GM21825 (cell line): ENCODE data around the gene ZNF827.

Experiments used
- ATAC-seq: cut with Tn5 transposase; IDR thresholded peaks from one replicate; pipeline ENCODE4 v1.9.1; 2021; ENCODE audit warnings: mild to moderate bottlenecking, moderate library complexity; ENCODE audit not compliant: unreplicated experiment

Gene ZNF827

DNA sequence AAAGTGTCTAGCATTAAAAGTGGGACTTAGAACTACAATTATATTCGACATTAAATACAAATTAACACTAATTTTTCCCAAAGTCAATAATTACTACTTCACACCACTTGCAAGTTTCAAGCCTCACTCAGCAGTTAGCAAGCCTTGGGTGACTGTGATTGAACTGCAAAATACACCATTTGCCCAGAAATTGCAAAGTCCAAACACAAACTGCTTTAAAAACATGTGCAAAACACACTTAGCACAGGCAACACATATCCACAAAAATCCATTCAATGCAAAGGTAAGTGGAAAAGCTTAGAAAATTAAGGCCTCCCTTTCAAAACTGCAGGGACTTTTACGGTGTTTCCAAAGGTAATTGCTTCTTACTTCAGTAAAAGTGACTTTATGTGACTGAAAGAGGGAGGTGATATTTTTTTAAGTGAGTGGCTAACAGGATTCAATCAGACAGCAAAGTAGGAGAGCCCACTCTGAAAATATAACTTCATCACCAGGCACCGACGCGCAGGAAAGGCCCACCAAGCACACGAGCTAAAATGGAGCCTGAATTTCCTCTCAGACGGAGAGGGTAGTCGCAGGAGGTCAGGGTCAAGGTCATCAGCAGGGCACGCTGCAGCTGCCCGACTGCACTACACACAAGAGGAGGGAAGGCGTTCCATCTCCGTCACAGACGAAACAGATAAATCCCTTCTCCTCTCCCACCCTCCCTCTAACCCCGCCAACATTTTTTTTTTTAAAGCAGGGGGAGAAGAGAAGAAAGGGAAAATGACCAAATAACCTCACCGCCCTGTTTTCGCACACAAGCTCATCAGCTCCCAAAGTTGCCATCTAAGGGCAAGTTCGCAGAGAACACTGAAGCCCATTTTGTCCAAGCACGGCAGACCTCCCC lies 3.1 kb downstream of the ZNF827 start:
- peak; percentile 31 for ATAC-seq

GRCh38 chr4:145934434-145935047 lies 4.1 kb downstream of the ZNF827 start:
- ATAC-seq, result no peak

- ATAC-seq, result no peak
Observed at GRCh38 chr4:145933134-145933533, 5.5 kb downstream of the ZNF827 start.

GRCh38 chr4:145931403-145931802 lies 7.2 kb downstream of the ZNF827 start:
- ATAC-seq, result no peak

DNA sequence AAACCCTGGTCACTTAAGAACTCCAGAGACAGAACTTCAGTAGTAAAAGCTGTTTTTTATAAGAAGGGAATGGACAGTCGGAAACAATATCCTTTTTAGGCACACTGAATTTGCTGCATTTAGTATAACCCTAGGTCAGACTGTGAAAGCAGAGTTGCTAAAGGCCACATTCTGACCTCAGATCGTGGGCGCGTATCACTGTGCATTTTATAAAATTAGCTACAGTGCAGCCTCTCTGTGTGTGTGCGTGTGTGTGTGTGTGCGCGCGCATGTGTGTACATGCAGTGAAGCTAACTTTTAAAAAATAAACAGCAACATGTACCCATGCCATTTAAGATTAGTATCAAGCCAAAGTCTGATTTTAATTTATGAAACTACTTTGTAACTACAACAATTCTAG lies 8.0 kb downstream of the ZNF827 start:
- no peak for ATAC-seq

- no peak for ATAC-seq
Observed at GRCh38 chr4:145929415-145930178, 9.0 kb downstream of the ZNF827 start.

- ATAC-seq, result no peak
Observed at GRCh38 chr4:145928748-145929147, 9.9 kb downstream of the ZNF827 start.

DNA sequence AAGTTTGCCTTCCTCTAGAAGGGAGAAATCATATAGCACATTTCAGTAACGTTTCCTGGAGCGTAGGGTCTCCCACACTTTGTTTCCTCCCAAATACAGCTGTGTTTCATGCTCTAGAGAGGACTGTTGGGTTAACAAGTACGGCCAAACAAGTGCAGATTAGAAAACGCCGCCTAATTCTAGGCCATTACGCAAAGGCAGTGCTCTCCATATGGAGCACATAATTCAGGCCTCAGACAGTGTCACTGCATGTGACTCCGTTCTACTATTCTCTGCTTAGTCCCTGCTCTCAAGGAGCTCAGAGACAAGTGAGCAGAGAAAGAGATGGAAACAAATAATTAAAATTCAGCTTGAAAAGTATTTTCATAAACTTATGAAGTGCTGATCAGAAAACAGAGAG lies 11.6 kb downstream of the ZNF827 start:
- ATAC-seq, result no peak

DNA sequence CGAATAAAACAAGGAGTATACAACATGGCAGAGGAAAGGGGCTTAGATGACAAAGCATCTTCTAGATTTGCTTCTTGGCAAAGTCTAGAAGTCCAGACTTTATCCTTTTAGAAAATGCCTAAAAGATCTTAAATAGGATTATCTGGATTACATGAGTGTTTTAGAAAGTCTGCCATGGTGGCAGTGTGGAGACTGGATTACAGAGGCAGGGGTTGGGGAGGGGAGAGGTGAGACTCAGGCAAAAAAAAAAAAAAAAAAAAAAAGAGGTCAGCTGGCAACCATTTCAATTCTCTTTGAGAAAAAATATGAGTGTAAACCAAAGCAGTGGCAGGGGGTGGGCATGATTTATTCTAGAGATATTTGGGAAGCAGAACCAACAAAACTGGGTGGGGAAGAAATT lies 17.4 kb downstream of the ZNF827 start:
- no peak for ATAC-seq

DNA sequence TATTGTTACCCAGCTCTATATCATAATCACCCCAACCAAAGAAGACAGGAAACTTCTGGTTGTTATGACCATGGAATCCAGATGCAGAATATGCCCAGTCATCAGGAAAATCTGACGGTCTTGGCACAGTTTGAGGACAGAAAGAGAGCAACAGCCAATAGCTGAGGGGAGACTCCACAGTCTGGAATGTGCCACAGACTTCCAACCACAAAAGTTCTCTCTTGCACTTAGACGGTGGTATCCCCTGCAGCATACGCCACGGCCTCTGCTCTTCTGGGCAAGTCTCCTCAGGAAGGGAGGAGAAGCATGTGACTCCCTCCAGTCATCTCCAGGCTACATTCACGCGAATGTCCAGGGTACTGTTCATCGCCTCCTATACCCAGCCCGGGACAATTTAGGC lies 18.4 kb downstream of the ZNF827 start:
- no peak for ATAC-seq

- no peak for ATAC-seq
Observed at GRCh38 chr4:145912376-145912775, 26.2 kb downstream of the ZNF827 start.

DNA sequence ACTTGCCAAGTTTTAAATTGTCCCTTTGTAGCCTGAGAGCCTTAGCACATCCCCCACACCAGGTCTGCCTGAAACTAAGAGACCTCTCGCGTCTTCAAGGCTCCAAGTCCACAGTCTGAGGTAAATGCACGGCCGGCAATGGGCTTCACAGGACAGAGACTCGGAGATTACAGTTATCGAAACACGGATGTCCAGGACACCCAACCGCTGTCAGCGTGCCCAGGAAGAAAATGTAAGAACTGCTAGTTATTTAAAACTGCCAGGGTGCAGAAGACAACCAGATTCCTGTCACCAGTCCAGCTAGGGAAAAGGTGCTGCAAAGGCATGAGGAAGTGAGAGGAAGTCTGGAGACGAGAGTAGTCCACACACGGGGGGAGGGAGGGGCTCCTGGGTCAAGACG lies 28.9 kb downstream of the ZNF827 start:
- no peak for ATAC-seq

DNA sequence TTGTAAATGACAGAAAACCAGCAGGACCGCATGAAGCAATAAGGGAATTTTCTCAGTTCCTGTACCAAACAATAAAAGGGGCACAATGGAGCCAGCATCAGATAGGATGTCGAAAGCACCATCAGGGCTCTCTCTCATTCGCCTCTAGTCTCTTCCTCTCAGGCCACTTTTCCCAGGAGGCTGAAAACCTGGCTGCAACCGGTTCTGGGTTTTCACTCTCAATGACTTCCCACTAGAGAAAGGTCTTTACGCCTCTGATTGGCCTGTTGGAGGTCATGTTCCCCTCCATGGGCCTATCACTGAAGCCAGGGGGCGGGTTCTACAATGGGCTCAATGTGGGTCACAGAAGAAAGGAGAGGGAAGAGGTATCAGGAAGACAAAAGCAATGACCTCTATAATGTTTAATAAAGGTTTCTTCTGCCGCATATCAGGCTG lies 29.3 kb downstream of the ZNF827 start:
- no peak for ATAC-seq

DNA sequence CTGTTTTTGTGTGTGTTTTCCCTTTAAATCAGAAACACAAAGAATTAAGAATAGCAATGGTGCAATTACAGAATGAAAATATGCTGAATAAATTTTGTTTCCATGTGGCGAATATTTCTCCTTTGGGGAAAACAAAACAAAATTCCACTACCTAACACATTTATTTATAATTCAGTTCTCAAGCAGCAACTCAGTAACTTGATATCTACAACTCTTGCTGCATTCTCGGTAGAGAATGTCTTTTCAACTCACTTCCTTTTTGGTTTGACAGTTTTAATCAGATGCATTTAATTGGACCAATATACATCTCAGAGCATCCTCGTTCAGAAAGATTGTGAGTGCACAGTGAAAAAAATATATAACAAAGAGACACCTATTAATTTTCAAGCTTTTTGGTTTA lies 30.8 kb downstream of the ZNF827 start:
- no peak for ATAC-seq

DNA sequence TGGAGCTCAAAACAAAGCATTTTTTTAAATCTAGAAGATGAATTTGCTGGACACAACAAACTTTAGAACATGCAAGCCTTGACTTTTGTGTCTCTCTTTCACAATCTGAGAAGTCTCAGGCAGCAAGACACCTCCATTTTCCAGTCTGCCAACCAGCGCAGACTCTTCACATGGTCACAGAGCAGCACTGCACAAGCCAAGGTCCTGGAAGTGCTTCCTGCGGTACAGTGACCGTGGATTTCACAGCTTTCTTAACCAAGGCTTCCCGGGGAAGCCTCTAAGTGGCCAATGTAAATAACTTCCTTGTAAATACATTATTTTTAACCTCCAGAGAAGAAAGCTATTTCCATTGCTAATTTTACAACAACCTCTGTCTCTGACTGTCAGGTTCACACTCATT lies 31.2 kb downstream of the ZNF827 start:
- no peak for ATAC-seq

GRCh38 chr4:145904413-145905177 lies 34.0 kb downstream of the ZNF827 start:
- no peak for ATAC-seq

GRCh38 chr4:145902522-145902921 lies 36.1 kb downstream of the ZNF827 start:
- no peak for ATAC-seq

DNA sequence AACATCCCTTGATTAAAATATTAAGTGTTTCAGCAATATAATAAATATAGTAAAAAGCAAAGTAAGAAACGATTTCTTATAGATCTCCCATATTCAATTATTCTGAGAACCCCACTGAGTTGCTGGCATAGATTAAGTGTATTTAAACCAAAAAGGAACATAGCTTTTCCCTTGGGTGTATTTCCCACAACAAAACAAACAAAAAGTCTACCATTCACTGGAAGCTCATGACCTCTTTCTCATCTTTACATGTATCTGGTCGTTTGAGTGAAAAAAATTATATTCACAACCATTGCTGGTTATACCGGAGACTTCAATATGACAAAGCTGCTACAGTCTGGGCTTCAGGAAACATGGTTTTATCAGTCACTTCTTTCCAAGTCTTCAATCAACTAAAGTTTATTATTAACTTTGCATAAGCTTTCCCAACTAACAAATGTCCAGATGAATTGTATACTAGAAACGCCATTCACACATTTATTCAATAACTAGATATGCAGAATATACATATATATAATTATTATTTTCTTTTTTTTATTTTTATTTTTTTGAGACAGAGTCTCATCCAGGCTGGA lies 38.6 kb downstream of the ZNF827 start:
- no peak for ATAC-seq

DNA sequence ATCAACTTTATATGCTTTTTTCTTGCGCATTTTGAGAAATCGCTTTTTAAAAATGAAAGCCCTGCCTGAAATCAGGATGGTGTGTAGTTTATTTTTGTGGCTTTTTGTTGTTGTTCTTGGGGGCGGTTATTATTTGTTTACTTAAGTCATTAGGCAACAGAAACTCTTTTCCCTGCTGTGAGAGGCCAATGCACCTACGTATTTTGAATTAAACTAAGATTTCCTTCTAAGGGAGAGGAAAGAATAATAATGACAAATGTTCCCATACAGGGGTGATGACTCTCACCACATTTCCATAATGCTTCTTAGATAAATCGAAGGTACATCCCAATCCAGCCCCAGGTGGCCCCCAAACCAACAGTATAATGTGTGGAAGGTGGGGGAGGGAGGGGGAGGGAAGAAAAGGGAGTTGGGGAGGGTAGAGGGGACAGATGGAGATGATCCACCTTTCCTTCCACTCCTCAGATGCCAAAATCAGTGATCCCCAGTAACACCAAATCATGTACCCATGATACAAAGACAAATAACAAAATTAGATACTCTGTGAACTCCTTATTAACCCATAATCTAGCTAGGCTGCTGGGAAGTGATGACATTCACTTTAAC lies 39.6 kb downstream of the ZNF827 start:
- ATAC-seq, result no peak

- no peak for ATAC-seq
Observed at GRCh38 chr4:145898466-145898865, 40.2 kb downstream of the ZNF827 start.
